HT1080 (cell line): ENCODE results near the gene ABI3BP. TPM values are rescaled to one million over a fixed set of nuclear protein-coding genes. Genes with fewer than 3 reads are reported as not detected.
A peak's percentile ranks its signal among the peaks of the same experiment; 100 is the strongest.
"Not testable (repeated sequence)": the region's sequence is repeated elsewhere in the genome, so short reads cannot be mapped to it uniquely, and the experiment has no call there.

Experiments used
- DNase-seq: peaks from one replicate; pipeline ENCODE4 v3.0.0-alpha.2; 2015; ENCODE audit warnings: low read depth
- total RNA-seq: library from RNA; depleted of rRNA; stranded (reverse); fragments of >200 nt; shearing (Covaris generic); gene quantifications from 2 replicates; pipeline ENCODE4 v1.2.3, GENCODE V29; 2014

The ABI3BP gene
- total RNA-seq, 1 experiment from 2014 or later: 2.2 TPM

- DNase-seq: no peak
These were observed 11.9 kb downstream of the ABI3BP start for GRCh38 chr3:100981164-100981911.

- no peak for DNase-seq
These were observed 15.1 kb downstream of the ABI3BP start for GRCh38 chr3:100978011-100978659.

- DNase-seq: no peak
These were observed 16.6 kb downstream of the ABI3BP start for GRCh38 chr3:100976611-100977010.

GRCh38 chr3:100975714-100976113 lies 17.5 kb downstream of the ABI3BP start:
- DNase-seq: no peak

GRCh38 chr3:100973594-100973993 lies 19.6 kb downstream of the ABI3BP start:
- no peak for DNase-seq

GRCh38 chr3:100972867-100973266 lies 20.4 kb downstream of the ABI3BP start:
- peak; percentile 3 for DNase-seq

GRCh38 chr3:100972301-100972844 lies 20.8 kb downstream of the ABI3BP start:
- DNase-seq: no peak

GRCh38 chr3:100971798-100972197 lies 21.4 kb downstream of the ABI3BP start:
- DNase-seq: no peak

- DNase-seq: no peak
These were observed 22.7 kb downstream of the ABI3BP start for GRCh38 chr3:100970477-100970990.

GRCh38 chr3:100968932-100969906 lies 24.0 kb downstream of the ABI3BP start:
- no peak for DNase-seq

- DNase-seq: no peak
These were observed 26.4 kb downstream of the ABI3BP start for GRCh38 chr3:100966807-100967206.

GRCh38 chr3:100966049-100966491 lies 27.2 kb downstream of the ABI3BP start:
- DNase-seq: no peak

GRCh38 chr3:100963041-100963440 lies 30.2 kb downstream of the ABI3BP start:
- DNase-seq: no peak

- no peak for DNase-seq
These were observed 35.8 kb downstream of the ABI3BP start for GRCh38 chr3:100957261-100957986.

GRCh38 chr3:100956276-100956675 lies 36.9 kb downstream of the ABI3BP start:
- no peak for DNase-seq

GRCh38 chr3:100954990-100955389 lies 38.2 kb downstream of the ABI3BP start:
- peak; percentile 73 for DNase-seq

- no peak for DNase-seq
These were observed 38.9 kb downstream of the ABI3BP start for GRCh38 chr3:100954199-100954935.

GRCh38 chr3:100953103-100953502 lies 40.1 kb downstream of the ABI3BP start:
- no peak for DNase-seq

GRCh38 chr3:100947119-100947518 lies 46.1 kb downstream of the ABI3BP start:
- no peak for DNase-seq

GRCh38 chr3:100946096-100946495 lies 47.1 kb downstream of the ABI3BP start:
- not testable (repeated sequence) for DNase-seq
